GM12875 (cell line): ENCODE measurements around the gene RAB28.

ENCODE experiments used
- H3K4me3 ChIP-seq: one replicate; pipeline ENCODE4 v1.5.1; 2011; ENCODE audit warnings: low read depth, low read length, control low read depth
- TF ChIP-seq, protein P1 (sequence below): IDR thresholded peaks from 2 replicates; pipeline ENCODE4 v1.5.1; 2011; ENCODE audit warnings: low read depth, mild to moderate bottlenecking, control low read depth, inconsistent platforms, low read length, moderate library complexity, borderline replicate concordance; ENCODE audit not compliant: insufficient read depth

Gene RAB28

DNA sequence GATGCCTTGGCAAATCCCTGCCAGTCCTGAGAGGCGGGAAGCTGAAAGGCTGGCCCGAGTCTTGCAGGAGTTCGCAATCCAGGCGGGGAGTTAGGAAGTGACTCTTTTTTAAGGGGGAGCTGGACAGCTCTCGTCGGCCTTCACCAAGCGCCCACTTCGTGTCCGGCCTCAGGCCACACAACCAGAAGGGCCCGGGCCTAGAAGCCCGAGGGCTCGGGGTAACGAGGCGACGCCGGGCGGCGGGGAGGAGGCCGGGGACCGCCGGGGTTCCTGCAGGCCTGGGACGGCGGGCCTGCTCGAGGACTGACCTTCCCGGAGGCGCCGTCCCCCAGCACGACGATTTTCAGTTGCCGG, 395 bp downstream of the RAB28 start:
- TF ChIP-seq, protein P1, sequence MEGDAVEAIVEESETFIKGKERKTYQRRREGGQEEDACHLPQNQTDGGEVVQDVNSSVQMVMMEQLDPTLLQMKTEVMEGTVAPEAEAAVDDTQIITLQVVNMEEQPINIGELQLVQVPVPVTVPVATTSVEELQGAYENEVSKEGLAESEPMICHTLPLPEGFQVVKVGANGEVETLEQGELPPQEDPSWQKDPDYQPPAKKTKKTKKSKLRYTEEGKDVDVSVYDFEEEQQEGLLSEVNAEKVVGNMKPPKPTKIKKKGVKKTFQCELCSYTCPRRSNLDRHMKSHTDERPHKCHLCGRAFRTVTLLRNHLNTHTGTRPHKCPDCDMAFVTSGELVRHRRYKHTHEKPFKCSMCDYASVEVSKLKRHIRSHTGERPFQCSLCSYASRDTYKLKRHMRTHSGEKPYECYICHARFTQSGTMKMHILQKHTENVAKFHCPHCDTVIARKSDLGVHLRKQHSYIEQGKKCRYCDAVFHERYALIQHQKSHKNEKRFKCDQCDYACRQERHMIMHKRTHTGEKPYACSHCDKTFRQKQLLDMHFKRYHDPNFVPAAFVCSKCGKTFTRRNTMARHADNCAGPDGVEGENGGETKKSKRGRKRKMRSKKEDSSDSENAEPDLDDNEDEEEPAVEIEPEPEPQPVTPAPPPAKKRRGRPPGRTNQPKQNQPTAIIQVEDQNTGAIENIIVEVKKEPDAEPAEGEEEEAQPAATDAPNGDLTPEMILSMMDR: no peak

GRCh38 chr4:13483136-13483767, 888 bp downstream of the RAB28 start:
- TF ChIP-seq, protein P1: no peak
- H3K4me3 ChIP-seq: peak overlapping the region; percentile 91

More for the DNA sequence above, 395 bp downstream of the RAB28 start:
- H3K4me3 ChIP-seq: peak overlapping the region; percentile 91

- H3K4me3 ChIP-seq: no peak overlapping the region
- TF ChIP-seq, protein P1: no peak
Measured at GRCh38 chr4:13481569-13481968, 2.6 kb downstream of the RAB28 start.

DNA sequence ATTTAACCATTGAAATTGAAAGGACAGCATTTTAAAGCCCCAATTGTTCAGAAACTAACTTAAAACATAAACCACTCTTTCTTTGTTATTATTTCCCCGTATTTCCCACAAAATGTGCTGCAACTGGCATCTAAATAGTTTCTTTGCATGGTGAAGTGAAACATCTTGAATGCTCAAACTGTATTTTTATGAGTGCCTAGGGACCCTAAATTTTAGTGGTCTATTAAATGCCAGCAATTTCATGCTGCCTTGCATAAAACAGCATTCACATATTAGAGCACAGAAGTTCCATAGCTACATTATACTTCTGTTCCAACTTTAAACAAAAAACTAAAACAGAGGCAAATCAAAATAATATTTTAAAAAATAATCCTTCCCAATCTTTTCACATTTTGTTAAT, 5.4 kb downstream of the RAB28 start:
- H3K4me3 ChIP-seq: no peak overlapping the region
- TF ChIP-seq, protein P1: no peak

GRCh38 chr4:13478131-13478530, 6.0 kb downstream of the RAB28 start:
- H3K4me3 ChIP-seq: no peak overlapping the region
- TF ChIP-seq, protein P1: no peak

- TF ChIP-seq, protein P1: no peak
- no peak overlapping the region for H3K4me3 ChIP-seq
Measured at GRCh38 chr4:13476915-13477314, 7.2 kb downstream of the RAB28 start.

DNA sequence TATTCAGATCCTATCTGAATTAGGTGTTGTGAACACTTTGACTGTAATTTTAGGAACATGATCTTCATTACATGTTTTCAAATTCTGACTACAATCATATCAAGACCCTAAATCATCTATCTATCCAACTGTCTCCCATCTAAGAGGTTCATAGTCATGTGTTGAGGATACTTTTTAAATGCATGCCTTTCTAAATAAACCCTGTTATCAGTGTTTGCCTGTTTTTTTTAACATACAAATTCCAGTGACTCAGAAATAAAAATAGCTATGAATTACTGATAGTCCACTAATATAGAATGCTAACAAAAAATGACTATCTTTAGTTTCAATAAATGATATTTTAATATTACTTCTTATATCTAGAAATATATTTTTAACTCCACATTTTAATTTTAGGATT, 8.0 kb downstream of the RAB28 start:
- no peak overlapping the region for H3K4me3 ChIP-seq
- TF ChIP-seq, protein P1: no peak
